ENCODE measurements around the gene F8. TPM values are rescaled to one million over a fixed set of nuclear protein-coding genes. Genes with fewer than 3 reads are reported as not detected.
A peak's percentile ranks its signal among the peaks of the same experiment; 100 is the strongest.
"Not testable (repeated sequence)": the region's sequence is repeated elsewhere in the genome, so short reads cannot be mapped to it uniquely, and the experiment has no call there.

Gene F8
- total RNA-seq, 1 experiment from 2014 or later = 0.91 TPM

- H3K9me3 ChIP-seq (ENCODE audit: low read length); DNase-seq; intact Hi-C loops (cut with micrococcal nuclease); H3K4me2 ChIP-seq (ENCODE audit: low read length); POLR2A ChIA-PET (ENCODE audit: unreplicated experiment); H3K36me3 ChIP-seq (ENCODE audit: low read depth, low read length); H3K9ac ChIP-seq (ENCODE audit: low read length); H3K9me2 ChIP-seq (replicated peaks; ENCODE audit: low read length); H3K4me1 ChIP-seq (ENCODE audit: insufficient read depth, low read length); H3F3A ChIP-seq (ENCODE audit: low read length, unreplicated experiment); H2AFZ ChIP-seq (ENCODE audit: low read length); H4K20me1 ChIP-seq (ENCODE audit: low read length); H3K79me2 ChIP-seq (ENCODE audit: low read length); ATAC-seq; H3K4me3 ChIP-seq (ENCODE audit: low read length); CTCF ChIA-PET; BruUV-seq (replicated peaks); H3K27ac ChIP-seq (ENCODE audit: low read length): not testable (repeated sequence)
- H3K27me3 ChIP-seq (ENCODE audit: low read length) = peaks cover 28% of the 10 kb centered on the region
Measured at GRCh38 chrX:154924771-154925170, 97.8 kb downstream of the F8 start.

DNA sequence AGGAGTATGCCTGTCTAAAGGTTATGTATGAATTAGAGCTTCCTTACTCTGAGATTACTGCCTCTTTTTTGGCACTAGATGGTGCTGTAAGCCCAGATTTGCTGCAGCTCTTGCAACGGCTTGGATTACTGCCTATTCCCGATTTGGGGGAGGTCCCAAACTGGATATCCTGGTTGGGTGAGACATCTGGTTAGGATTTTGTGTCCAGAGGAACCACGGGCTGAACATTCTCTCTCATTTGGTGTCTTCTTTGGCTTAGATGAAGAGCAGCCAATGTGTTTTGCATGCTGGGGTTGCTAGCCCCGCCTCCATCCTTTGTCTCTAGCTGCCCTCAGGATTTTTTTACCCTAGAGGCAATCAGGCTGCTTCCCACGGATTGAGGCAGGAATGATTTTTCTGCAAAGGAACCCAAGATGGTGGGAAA lies 104.5 kb downstream of the F8 start:
- H3K9me2 ChIP-seq (replicated peaks; ENCODE audit: low read length) = no peaks in the 10 kb centered on the region
- H3K79me2 ChIP-seq (ENCODE audit: low read length) = no peaks in the 10 kb centered on the region
- no peak overlapping the region for H3K9ac ChIP-seq (ENCODE audit: low read length)
- H3K27ac ChIP-seq (ENCODE audit: low read length) = no peak overlapping the region
- peak overlapping the region; percentile 67 for H3K4me2 ChIP-seq (ENCODE audit: low read length)
- no peaks in the 10 kb centered on the region for H3K9me3 ChIP-seq (ENCODE audit: low read length)
- TF ChIP-seq EZH2phosphoT487 (IDR thresholded peaks at IDR 0.05; ENCODE audit: borderline replicate concordance, low read length) = no peak
- TF ChIP-seq, protein P1, sequence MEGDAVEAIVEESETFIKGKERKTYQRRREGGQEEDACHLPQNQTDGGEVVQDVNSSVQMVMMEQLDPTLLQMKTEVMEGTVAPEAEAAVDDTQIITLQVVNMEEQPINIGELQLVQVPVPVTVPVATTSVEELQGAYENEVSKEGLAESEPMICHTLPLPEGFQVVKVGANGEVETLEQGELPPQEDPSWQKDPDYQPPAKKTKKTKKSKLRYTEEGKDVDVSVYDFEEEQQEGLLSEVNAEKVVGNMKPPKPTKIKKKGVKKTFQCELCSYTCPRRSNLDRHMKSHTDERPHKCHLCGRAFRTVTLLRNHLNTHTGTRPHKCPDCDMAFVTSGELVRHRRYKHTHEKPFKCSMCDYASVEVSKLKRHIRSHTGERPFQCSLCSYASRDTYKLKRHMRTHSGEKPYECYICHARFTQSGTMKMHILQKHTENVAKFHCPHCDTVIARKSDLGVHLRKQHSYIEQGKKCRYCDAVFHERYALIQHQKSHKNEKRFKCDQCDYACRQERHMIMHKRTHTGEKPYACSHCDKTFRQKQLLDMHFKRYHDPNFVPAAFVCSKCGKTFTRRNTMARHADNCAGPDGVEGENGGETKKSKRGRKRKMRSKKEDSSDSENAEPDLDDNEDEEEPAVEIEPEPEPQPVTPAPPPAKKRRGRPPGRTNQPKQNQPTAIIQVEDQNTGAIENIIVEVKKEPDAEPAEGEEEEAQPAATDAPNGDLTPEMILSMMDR (conservative IDR thresholded peaks at IDR 0.05; ENCODE audit: low read depth, low read length) = peak; percentile 91
- TF ChIP-seq EZH2 (IDR thresholded peaks at IDR 0.05; ENCODE audit: low read length, unreplicated experiment) = no peak
- no peaks in the 10 kb centered on the region for H3K4me1 ChIP-seq (ENCODE audit: insufficient read depth, low read length)
- DNase-seq = peak; percentile 84
- H3K27me3 ChIP-seq (ENCODE audit: low read length) = no peaks in the 10 kb centered on the region
- ChIA-PET POLR2A (ENCODE audit: unreplicated experiment) (no interaction called here), CTCF (interaction anchor here (0.6 to 1.5 kb wide), 4 partner anchors 61 to 262 kb away, joined by 3 to 6 read pairs (median 4); no protein-coding TSS in a partner anchor)
- peak; percentile 82 for ATAC-seq
- no peaks in the 10 kb centered on the region for H3F3A ChIP-seq (ENCODE audit: low read length, unreplicated experiment)
- no peaks in the 10 kb centered on the region for H3K36me3 ChIP-seq (ENCODE audit: low read depth, low read length)
- peak overlapping the region; percentile 34; the same call in 1 of the 2 replicates for H3K4me3 ChIP-seq (ENCODE audit: low read length)
- intact Hi-C loops (cut with micrococcal nuclease) = loop anchor here (1.0 to 10.0 kb wide), 5 partner anchors 62 to 947 kb away; no protein-coding TSS in a partner anchor
- H4K20me1 ChIP-seq (ENCODE audit: low read length) = no peaks in the 10 kb centered on the region
- BruUV-seq (replicated peaks) = no TSS peak
- H2AFZ ChIP-seq (ENCODE audit: low read length) = peak overlapping the region; percentile 64

DNA sequence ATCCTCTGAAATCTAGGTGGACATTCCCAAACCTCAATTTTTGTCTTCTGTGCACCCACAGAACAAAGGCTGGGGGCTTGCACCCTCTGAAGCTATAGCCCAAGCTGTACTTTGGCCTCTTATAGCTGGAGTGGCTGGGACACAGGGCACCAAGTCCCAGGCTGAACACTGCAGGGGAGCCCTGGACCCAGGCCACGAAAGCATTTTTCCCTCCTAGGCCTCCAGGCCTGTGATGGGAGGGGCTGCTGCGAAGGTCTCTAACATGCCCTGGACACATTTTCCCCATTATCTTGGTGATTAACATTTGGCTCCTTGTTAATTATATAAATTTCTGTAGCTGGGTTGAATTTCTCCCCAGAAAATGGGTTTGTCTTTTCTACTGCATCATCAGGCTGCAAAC lies 108.5 kb downstream of the F8 start:
- TF ChIP-seq EZH2phosphoT487 (IDR thresholded peaks at IDR 0.05; ENCODE audit: borderline replicate concordance, low read length) (no peak), EZH2 (IDR thresholded peaks at IDR 0.05; ENCODE audit: low read length, unreplicated experiment) (no peak)
- TF ChIP-seq, protein P1 (conservative IDR thresholded peaks at IDR 0.05; ENCODE audit: low read depth, low read length) = no peak
- Histone ChIP-seq H3K9ac (ENCODE audit: low read length) (no peak overlapping the region), H3K9me2 (replicated peaks; ENCODE audit: low read length) (no peaks in the 10 kb centered on the region), H3K4me1 (ENCODE audit: insufficient read depth, low read length) (no peaks in the 10 kb centered on the region), H4K20me1 (ENCODE audit: low read length) (no peaks in the 10 kb centered on the region), H3K79me2 (ENCODE audit: low read length) (no peaks in the 10 kb centered on the region), H3K27me3 (ENCODE audit: low read length) (no peaks in the 10 kb centered on the region), H2AFZ (ENCODE audit: low read length) (no peak overlapping the region), H3K36me3 (ENCODE audit: low read depth, low read length) (no peaks in the 10 kb centered on the region), H3F3A (ENCODE audit: low read length, unreplicated experiment) (no peaks in the 10 kb centered on the region), H3K4me2 (ENCODE audit: low read length) (no peak overlapping the region), H3K9me3 (ENCODE audit: low read length) (no peaks in the 10 kb centered on the region), H3K4me3 (ENCODE audit: low read length) (no peak overlapping the region), H3K27ac (ENCODE audit: low read length) (no peak overlapping the region)
- DNase-seq (no peak), ATAC-seq (no peak)
- intact Hi-C loops (cut with micrococcal nuclease) = loop anchor here (10.0 kb wide), 1 partner anchor 141 kb away; no protein-coding TSS in a partner anchor
- no TSS peak for BruUV-seq (replicated peaks)
- POLR2A ChIA-PET (ENCODE audit: unreplicated experiment) = no interaction called here
- CTCF ChIA-PET = no interaction called here

DNA sequence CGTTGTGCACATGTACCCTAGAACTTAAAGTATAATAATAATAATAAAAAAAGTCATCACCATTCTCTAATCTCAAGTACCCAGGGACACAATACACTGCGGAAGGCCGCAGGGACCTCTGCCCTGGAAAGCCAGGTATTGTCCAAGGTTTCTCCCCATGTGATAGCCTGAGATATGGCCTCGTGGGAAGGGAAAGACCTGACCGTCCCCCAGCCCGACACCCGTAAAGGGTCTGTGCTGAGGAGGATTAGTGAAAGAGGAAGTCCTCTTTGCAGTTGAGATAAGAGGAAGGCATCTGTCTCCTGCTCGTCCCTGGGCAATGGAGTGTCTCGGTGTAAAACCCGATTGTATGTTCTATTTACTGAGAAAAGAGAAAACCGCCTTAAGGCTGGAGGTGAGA lies 112.0 kb downstream of the F8 start:
- CTCF ChIA-PET; H3K4me2 ChIP-seq (ENCODE audit: low read length); H4K20me1 ChIP-seq (ENCODE audit: low read length); H3K79me2 ChIP-seq (ENCODE audit: low read length); H3K36me3 ChIP-seq (ENCODE audit: low read depth, low read length); H3K27me3 ChIP-seq (ENCODE audit: low read length); H3K9me3 ChIP-seq (ENCODE audit: low read length); H2AFZ ChIP-seq (ENCODE audit: low read length); POLR2A ChIA-PET (ENCODE audit: unreplicated experiment); BruUV-seq (replicated peaks); H3K4me1 ChIP-seq (ENCODE audit: insufficient read depth, low read length); ATAC-seq; H3F3A ChIP-seq (ENCODE audit: low read length, unreplicated experiment); H3K9ac ChIP-seq (ENCODE audit: low read length); H3K9me2 ChIP-seq (replicated peaks; ENCODE audit: low read length); H3K4me3 ChIP-seq (ENCODE audit: low read length); DNase-seq; H3K27ac ChIP-seq (ENCODE audit: low read length): not testable (repeated sequence)
- intact Hi-C loops (cut with micrococcal nuclease) = loop anchor here (10.0 kb wide), 1 partner anchor 144 kb away; no protein-coding TSS in a partner anchor

GRCh38 chrX:154910048-154910447 lies 112.5 kb downstream of the F8 start:
- H3K9me3 ChIP-seq (ENCODE audit: low read length); CTCF ChIA-PET; H3K27me3 ChIP-seq (ENCODE audit: low read length); H3K9me2 ChIP-seq (replicated peaks; ENCODE audit: low read length); H3K27ac ChIP-seq (ENCODE audit: low read length); H3K9ac ChIP-seq (ENCODE audit: low read length); H3K4me3 ChIP-seq (ENCODE audit: low read length); H3K4me1 ChIP-seq (ENCODE audit: insufficient read depth, low read length); H3F3A ChIP-seq (ENCODE audit: low read length, unreplicated experiment); DNase-seq; H3K36me3 ChIP-seq (ENCODE audit: low read depth, low read length); H2AFZ ChIP-seq (ENCODE audit: low read length); H3K4me2 ChIP-seq (ENCODE audit: low read length); H4K20me1 ChIP-seq (ENCODE audit: low read length); POLR2A ChIA-PET (ENCODE audit: unreplicated experiment); H3K79me2 ChIP-seq (ENCODE audit: low read length); BruUV-seq (replicated peaks); ATAC-seq: not testable (repeated sequence)
- intact Hi-C loops (cut with micrococcal nuclease) = loop anchor here (10.0 kb wide), 1 partner anchor 145 kb away; no protein-coding TSS in a partner anchor
